ENCODE measurements around the gene NFKBIB.

The NFKBIB gene

DNA sequence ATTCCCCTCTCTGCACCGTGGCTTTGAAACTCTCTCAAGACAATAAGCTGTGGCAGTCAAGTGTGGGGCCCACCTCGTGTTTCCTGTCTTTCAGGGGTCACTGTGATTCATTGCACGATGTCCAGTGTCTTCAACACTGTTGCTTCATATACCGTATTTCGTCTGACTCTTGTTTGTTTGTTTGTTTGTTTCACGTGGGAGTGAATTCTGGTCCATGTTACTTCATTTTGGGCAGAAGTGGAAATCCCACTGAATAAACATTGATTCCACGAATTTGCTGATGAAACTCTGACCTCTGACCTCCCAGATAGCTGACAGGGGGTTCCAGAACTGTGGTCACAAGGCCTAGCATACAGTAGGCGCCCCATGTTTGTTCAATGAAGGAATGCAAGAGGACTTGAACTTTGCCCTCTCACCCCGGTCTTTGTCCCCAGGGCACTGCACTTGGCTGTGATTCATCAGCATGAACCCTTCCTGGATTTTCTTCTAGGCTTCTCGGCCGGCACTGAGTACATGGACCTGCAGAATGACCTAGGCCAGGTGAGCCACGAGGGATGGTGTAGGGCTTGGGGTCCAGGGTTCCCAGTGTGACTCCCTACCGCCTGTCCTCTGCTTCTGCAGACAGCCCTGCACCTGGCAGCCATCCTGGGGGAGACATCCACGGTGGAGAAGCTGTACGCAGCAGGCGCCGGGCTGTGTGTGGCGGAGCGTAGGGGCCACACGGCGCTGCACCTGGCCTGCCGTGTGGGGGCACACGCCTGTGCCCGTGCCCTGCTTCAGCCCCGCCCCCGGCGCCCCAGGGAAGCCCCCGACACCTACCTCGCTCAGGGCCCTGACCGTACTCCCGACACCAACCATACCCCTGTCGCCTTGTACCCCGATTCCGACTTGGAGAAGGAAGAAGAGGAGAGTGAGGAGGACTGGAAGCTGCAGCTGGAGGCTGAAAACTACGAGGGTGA, 5.1 kb downstream of the NFKBIB start:
- no peak for DNase-seq (ENCODE audit: low read depth, low spot score)

DNA sequence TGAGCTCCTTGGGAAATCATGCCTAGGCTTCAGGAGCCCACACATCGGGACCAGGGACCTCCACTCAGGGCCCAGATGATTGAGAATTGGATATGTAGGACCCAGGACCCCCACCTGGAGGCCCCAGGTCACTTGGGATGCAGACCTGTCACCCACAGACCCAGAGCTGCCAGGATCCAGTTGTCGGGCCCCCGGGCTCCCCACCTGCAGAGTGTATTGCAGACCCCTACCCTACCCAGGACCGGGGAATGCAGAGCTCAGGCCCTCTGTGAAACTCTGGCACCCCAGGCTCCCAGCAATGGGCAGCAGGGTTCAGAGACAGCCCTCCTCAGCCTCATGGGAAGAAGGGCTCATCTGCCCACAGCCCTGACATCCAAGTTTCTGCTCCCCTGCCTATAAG, 5.9 kb downstream of the NFKBIB start:
- DNase-seq (ENCODE audit: low read depth, low spot score): no peak

DNA sequence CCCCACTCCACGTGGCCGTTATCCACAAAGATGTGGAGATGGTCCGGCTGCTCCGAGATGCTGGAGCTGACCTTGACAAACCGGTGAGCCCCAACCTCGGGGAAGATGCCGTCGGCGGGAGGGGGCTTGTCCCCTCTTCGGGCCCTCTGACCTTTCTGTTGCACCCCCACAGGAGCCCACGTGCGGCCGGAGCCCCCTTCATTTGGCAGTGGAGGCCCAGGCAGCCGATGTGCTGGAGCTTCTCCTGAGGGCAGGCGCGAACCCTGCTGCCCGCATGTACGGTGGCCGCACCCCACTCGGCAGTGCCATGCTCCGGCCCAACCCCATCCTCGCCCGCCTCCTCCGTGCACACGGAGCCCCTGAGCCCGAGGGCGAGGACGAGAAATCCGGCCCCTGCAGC, 7.5 kb downstream of the NFKBIB start:
- DNase-seq (ENCODE audit: low read depth, low spot score): no peak

DNA sequence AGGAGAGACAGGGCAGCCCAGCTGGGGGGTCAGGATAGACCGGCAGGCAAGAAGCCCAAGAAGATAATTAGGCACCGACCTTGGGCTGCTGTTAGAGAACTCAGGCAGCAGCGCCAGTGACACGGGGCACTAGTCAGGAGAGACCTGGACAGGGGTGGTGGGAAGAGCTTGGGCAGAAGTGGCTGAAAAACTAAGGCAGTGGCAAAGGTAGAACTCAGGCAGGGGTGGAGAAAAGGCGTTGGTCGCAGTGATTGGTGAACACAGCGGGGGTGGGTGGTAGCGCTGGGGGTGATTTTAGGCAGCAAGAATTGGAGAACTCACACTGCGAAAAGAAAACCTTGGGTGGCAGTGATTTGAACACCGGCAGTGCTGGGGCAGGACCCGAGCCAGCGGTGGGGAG, 7.9 kb downstream of the NFKBIB start:
- no peak for DNase-seq (ENCODE audit: low read depth, low spot score)

DNA sequence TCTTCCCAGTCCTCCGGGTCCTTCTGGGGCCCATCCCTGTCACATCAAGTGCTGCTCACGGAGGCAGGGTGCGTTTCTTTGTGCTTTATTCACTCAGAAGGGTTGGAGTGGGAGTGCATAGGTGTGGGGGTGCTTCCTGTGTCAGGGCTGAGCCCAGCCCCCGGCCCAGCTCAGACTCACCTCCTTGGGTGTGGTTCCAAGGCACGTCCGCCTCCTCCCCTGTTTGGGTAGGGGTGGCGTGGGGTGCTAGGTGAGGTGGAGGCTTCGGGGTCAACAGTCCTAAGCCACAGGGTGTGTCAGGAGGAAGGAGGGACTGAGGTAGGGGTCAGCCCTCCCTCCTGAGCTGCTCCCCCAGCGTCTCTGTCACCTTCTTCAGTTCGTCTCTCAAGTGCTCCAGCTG, 9.1 kb downstream of the NFKBIB start:
- DNase-seq (ENCODE audit: low read depth, low spot score): no peak

DNA sequence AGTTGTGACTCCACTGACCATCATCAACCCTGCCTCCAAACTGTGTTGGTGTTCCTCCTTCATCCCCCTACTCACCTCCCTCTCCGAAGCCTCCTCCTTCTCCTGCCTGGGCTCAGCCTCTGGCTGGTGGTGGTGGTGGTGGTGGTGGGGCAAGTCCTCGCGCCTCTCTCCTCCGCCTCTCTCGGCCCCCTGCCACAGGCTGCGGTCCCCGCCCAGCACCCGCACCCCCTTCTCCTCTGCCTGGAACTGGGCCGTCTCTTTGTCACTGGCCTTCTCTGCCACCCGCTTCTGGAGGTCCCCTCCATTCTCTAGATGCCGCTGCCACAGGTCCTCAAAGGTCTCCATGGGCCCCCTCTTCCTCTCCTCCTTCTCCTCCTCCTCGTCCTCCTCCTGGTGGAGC, 10.7 kb downstream of the NFKBIB start:
- DNase-seq (ENCODE audit: low read depth, low spot score): no peak

DNA sequence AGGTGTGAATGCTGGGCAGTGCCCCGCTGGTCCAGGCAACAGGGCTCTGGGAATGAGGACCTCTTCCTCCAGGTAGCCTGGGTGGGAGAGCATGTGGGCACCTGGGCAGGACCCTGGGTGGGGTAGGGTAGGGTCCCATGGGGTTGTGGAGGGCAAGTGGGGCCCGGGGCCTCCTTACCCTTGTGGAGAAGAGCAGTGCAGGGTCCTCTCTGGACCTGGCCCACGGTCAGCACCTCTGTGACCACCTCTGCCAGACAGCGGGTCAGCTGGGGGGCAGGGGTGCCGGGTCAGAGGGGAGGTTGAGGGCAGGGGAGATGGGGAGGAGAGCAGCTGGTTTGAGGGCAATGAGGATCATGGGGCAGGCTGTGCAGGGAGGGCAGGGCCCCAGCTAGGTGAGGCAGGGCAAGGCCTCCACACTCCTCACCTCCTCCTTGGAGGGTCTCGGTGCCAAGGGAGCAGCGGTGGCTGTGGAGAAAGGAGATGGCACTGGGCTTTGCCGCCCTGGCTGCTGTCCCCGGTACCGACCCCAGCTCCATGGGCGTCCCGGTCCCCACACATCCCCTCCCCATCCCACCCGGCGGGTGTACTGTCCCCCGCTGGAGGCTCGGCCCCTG, 11.7 kb downstream of the NFKBIB start:
- DNase-seq (ENCODE audit: low read depth, low spot score): no peak

DNA sequence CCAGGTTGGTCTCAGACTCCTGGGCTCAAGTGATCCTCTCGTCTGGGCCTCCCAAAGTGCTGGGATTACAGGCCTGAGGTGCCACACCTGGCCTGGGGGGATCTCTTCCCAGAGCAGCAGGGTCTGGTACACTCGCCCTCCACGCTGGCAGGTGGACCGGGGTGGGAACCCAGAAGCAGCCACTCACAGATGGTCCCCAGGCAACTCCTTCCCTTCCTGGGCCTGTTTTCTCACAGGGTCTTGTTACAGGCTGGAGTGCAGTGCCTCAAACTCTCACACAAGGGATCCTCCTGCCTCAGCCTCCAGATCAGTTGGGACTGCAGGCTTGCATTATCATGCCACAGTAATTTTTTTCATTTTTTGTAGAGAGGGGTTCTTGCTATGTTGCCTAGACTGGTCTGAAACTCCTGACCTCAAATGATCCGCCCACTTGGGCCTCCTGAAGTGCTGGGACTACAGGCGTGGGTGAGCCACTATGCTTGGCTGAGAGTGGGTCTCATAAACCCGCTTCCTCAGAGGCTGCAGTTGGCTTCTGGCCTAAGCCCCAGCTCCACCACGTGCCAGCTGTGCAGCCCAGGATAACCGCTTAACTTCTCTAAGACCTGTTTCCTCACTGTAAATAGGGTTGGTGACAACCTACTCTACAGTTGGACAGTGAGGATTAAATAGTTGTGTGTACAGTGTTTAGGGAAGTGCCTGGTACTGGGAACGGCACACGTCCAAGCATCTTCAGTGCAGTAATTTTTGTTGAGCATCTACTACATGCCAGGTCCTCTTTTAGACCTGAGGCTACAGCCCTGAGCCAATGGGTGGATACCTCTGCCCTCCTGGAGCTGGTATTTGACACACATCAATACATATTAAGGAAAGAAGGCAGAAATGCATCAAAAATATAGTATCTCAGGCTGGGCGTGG, 13.1 kb downstream of the NFKBIB start:
- no peak for DNase-seq (ENCODE audit: low read depth, low spot score)

DNA sequence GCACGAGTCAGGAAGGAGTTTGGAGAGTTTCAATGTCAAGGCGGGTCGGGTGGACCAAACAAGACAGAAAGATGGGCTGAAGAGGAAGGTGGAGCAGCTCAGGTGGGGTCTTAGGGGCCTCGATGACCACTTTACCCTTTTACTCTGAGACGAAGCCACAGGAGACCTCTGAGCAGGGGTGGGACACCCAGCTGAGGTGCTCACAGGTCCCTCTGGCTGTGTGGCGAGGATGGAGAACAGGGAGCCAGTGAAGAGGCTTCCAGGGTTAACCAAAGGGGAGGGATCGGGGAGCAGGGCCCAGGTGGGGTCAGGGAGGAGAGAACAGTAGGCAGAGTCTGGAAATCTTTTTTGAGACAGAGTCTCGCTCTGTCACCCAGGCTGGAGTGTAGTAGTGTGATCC, 14.2 kb downstream of the NFKBIB start:
- no peak for DNase-seq (ENCODE audit: low read depth, low spot score)

DNA sequence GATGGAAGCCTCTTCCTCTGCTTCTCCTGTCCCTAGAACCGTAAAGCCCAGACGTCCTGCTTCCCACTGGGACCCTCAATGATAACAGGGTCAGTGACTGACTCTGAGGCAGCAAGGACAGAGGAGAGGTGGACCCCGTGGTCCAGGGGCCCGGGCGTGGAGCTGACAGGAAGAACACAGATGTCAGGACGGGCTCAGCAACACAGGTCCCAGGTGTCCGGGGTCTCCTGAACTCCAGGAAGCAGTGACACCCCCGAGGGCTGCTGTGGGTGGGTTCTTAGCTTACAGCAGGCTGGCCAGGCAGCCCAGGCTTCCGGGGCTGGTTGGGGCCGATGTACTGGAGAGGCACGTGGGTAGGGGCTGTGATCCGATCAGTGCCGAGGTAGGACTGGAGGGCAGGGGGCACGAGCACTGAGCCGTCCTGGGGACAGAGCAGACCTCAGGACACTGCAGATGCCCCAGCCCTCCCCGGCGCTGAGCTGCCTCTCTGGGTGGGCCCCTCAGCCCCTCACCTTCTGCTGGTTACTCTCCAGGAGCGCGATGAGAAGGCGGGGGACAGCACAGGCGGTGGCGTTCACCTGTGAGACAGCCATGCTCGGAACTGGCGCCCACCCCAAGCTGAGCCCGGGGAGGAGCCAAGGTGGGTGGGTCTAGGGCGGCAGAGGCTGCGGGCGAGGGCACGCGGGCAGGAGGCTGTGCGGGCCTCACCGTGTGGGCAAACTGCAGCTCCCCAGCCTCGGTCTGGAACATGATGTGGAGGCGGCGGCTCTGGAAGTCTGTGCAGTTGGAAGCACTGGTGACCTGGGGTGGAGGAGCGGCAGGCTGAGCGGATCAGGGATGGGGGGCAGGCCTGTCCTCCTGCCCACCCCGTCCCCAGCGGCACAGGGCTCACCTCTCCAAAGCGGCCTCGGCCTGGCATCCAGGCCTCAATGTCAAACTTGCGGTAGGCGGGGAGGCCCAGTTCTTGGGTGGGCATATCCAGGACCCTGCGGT, 15.9 kb downstream of the NFKBIB start:
- DNase-seq (ENCODE audit: low read depth, low spot score): no peak

DNA sequence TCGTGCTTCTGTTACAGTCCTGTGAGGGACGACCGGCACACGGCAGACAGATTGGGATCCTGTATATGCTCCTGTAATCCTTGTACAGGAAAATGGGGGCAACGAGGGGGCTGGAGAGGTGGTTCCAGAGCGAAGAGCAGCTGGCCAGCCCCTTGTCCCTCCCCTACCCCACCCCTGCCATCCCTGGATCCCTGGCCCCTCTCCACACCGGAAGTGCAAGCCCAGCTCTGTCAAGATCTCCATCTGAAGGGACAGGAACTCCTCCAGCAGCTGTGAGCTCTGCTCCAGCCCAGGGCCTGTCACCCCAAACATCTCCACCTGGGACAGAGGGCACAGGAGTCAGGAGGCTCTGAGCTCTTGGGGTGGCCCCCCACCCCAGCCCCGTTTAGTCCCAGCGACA, 17.7 kb downstream of the NFKBIB start:
- DNase-seq (ENCODE audit: low read depth, low spot score): no peak

DNA sequence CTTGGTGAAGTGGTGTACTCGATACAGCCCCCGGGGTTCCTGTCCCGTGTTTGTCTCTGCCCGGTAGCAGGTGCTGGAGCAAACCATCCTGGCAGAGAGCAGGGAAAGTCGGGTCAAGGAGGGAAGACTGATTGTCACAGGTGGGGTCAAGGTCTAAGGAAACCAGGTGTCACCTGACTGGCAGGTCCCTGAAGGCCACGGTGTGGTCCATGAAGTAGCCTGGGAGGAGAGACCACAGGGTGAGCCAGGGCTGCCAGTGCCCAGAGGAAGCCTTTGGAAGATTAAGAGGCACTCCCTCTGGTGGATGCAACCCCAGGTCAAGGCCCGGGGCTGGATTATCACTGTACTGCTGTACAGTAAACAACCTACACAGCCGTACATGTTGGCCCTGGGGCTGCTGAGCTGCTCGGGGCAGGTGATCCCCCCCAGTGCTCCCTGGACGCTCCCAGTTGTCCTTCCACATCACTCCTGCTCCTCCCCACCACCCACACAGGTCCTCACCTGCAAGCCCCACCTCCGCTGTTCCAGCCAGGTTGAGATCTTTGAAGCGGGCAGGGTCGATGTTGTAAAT, 18.2 kb downstream of the NFKBIB start:
- no peak for DNase-seq (ENCODE audit: low read depth, low spot score)

DNA sequence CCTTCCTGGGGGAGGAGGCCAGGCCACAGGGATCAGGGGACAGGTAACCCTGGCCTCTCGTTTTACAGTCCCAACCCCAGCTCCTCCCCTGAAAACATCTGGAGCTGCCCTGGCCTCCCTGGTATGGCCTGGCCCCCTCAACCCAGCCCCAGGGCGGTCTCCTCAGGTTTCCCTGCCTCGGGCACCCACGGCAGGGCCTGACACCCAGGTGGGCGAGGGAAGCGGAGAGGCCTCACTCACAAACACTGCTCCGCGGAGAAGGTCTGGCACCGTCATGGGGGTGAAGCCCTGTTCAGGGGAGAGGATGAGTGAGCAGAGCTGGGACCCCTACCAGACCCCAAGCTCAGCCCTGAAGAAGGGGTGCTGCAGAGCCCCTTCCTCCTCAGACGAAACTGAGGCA, 18.8 kb downstream of the NFKBIB start:
- no peak for DNase-seq (ENCODE audit: low read depth, low spot score)

DNA sequence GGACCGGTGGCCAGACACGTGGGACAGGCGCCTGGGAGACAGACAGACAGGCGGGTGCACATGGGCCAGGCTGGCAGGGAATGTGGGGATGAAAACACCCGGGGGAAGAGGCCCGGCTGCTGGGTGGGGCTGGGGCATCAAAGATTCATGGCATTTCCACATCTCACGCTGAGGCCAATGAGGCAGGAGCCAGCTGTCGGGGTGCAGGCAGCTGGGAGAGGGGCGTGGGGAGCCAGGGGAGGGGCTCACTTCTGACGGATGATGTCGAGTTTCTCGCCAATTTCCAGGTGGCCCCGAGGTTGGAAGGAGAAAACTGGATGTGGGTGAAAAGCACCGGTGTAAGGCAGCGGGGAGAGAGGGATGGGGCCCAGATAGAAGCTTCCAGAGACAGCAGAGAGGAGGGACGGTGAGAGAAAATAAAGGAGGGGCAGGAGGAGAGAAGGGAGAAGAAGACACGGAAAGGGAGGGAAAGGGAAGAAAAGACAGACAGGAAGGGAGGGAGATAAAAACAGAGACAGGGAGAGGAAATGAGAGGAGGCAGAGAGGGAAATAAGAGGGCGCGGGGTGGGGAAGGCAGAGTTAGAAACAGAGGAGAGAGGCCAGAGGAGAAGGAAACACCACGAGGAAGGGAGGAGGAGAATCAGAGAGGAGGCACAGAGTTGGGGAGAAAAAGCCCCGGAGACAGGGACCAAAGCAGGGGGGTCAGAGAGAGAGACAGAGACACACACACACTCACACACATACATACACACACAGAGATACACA, 20.2 kb downstream of the NFKBIB start:
- DNase-seq (ENCODE audit: low read depth, low spot score): no peak

DNA sequence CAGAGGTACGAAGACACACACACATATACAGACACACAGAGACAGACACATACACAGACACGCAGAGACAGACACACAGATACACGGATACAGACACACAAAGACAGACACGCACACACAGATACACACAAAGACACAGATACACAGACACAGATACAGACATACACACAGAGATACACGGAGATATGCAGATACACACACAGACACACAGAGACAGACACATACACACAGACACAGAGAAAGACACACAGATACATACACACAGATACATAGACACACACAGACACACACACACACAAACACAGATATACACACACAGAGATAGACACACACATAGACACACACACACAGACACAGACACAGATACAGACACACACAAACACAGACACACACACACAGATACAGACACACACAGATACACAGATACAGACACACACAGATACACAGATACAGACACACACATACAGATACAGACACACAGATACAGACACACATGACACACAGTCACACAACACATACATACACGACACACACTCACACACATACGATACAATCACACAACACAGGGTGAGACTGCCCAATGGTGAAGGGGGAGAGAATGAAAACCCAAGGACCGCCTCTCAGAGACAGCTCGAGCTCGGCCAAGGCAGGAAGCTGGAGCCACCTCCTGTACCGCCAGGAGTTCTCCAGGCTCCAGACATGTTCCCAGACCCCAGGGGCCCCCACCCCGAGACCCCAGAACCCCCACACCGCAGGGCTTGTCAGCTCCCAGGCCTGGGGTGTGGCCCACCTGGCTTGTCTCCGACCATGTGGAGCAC, 21.0 kb downstream of the NFKBIB start:
- DNase-seq (ENCODE audit: low read depth, low spot score): no peak

DNA sequence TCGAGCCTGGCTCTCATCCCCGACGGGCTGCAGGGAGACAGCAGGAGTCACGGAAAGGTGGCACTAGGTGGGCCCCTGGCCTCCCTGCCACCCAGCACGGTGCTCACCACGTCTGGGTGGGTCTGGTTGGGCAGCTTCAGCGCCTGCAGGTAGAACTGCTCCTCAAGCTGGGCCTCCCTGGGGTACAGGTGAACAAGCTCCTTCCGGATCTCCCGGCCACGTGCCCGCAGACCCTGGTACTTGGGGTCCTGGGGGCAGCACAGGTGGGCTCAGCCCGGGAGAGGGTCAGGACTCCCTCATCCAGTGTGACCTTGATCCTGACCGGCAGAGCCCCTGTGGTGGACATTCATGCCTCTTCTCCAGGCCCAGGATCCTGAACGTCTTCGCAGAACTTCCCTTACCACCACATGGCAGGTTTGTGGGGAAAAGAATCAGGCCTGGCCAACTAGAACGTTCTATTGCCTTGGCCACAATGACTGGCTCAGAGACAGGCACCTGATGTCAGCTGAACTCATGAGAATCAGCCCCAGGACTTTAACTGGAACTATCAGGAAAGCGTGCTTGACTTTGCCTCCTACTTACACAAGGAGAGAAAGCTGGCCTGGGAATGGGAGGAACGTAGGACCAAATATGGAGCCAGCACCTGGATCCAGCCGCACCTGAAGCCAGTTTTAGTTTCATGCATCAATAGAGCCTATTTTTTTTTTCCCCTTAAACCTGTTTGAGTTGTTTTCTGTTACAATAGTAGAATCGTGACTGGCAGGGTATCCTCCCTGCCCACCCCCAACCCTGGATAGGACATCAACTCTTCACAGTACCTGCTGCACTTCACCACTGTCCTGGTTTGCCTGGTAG, 21.9 kb downstream of the NFKBIB start:
- no peak for DNase-seq (ENCODE audit: low read depth, low spot score)

DNA sequence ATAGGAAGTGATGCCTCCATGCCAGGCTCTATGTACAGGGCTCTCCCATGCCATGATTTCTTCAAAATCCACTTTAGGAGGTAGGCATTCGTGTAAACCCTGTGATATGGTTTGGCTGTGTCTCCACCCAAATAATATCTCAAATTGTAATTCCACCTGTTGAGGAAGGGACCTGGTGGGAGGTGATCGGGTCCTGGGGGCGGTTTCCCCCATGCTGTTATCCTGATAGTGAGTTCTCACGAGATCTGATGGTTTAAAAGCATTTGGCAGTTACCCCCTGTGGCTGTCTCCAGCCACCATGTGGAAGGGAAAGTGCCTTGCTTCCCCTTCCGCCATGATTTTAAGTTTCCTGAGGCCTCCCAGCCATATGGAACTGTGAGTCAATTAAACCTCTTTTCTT, 22.7 kb downstream of the NFKBIB start:
- DNase-seq (ENCODE audit: low read depth, low spot score): no peak

DNA sequence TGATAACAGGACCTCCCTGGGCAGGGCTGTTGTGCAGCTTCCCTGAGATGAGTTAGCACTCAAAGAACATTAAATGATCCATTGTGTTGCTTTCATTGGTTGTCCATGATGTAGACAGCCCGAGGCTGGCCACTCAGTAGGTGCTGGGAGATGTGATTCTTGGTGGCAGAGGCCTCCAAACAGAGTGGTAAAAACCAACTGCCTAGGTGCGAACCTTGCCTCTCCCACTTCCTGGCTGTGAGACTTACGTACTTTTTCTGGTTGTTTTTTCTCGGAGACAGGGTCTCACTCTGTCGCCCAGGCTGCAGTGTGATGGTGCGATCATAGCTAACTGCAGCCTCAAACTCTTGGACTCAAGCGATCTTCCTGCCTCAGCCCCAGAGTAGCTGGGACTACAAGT, 24.6 kb downstream of the NFKBIB start:
- DNase-seq (ENCODE audit: low read depth, low spot score): no peak

Data from smooth muscle cell of the brain vasculature (primary cell).